ENCODE data around the gene INF2. TPM values are rescaled to one million over a fixed set of nuclear protein-coding genes. Genes with fewer than 3 reads are reported as not detected.
"Not testable (repeated sequence)": the region's sequence is repeated elsewhere in the genome, so short reads cannot be mapped to it uniquely, and the experiment has no call there.

INF2 gene
- total RNA-seq, 1 donor from 2014 or later, result 23.2 TPM

GRCh38 chr14:104718871-104719270 lies 29.5 kb downstream of the INF2 start:
- no peak for DNase-seq (ENCODE audit: low read depth in 2 of 2)

GRCh38 chr14:104719343-104719742 lies 29.9 kb downstream of the INF2 start:
- DNase-seq (ENCODE audit: low read depth in 2 of 2), result no peak

GRCh38 chr14:104721505-104722431 lies 32.4 kb downstream of the INF2 start:
- no peak for DNase-seq (ENCODE audit: low read depth in 2 of 2)

GRCh38 chr14:104722938-104723650 lies 33.7 kb downstream of the INF2 start:
- DNase-seq (ENCODE audit: low read depth in 2 of 2), result no peak

GRCh38 chr14:104723651-104724406 lies 34.4 kb downstream of the INF2 start, which contains the start of gene ADSS1:
TSS of gene ADSS1 (plus strand) at chr14:104724229. CDS start at chr14:104724271, 42 bp downstream.
- peak; percentile 48 to 63 for DNase-seq (ENCODE audit: low read depth in 2 of 2)

- DNase-seq (ENCODE audit: low read depth in 2 of 2), result peak in 1 of 2 donors; percentile 47
Measured at GRCh38 chr14:104724407-104724980, 35.1 kb downstream of the INF2 start.

- peak in 1 of 2 donors; percentile 20 for DNase-seq (ENCODE audit: low read depth in 2 of 2)
Measured at GRCh38 chr14:104724981-104725771, 35.8 kb downstream of the INF2 start.

- no peak for DNase-seq (ENCODE audit: low read depth in 2 of 2)
Measured at GRCh38 chr14:104725772-104726548, 36.5 kb downstream of the INF2 start.

GRCh38 chr14:104726600-104727451 lies 37.4 kb downstream of the INF2 start:
- DNase-seq (ENCODE audit: low read depth in 2 of 2), result peak in 1 of 2 donors; percentile 18

GRCh38 chr14:104728631-104729030 lies 39.2 kb downstream of the INF2 start:
- no peak for DNase-seq (ENCODE audit: low read depth in 2 of 2)

- not testable (repeated sequence) for DNase-seq (ENCODE audit: low read depth in 2 of 2)
Measured at GRCh38 chr14:104729176-104729834, 39.9 kb downstream of the INF2 start.

GRCh38 chr14:104729835-104730181 lies 40.4 kb downstream of the INF2 start:
- DNase-seq (ENCODE audit: low read depth in 2 of 2), result no peak

GRCh38 chr14:104730487-104730886 lies 41.1 kb downstream of the INF2 start:
- no peak for DNase-seq (ENCODE audit: low read depth in 2 of 2)

GRCh38 chr14:104731320-104732294 lies 42.2 kb downstream of the INF2 start:
- DNase-seq (ENCODE audit: low read depth in 2 of 2), result no peak

- peak; percentile 39 to 46 for DNase-seq (ENCODE audit: low read depth in 2 of 2)
Measured at GRCh38 chr14:104732355-104732804, 43.0 kb downstream of the INF2 start.

GRCh38 chr14:104732931-104733681 lies 43.7 kb downstream of the INF2 start:
- DNase-seq (ENCODE audit: low read depth in 2 of 2), result peak in 1 of 2 donors; percentile 47
